GM12878 (cell line): ENCODE data around the gene LPAR5. TPM values are rescaled to one million over a fixed set of nuclear protein-coding genes. Genes with fewer than 3 reads are reported as not detected.
A peak's percentile ranks its signal among the peaks of the same experiment; 100 is the strongest.

Source experiments
- BCLAF1 ChIP-seq: fragments of 450-650 bp; IDR thresholded peaks from 2 replicates; pipeline ENCODE4 v1.6.1; 2017; ENCODE audit warnings: antibody characterized with exemption, mild to moderate bottlenecking, moderate library complexity
- CHD1 ChIP-seq: IDR thresholded peaks from 2 replicates; pipeline ENCODE4 v1.6.1; 2012; ENCODE audit warnings: low read depth, low read length, improper control_type of control experiment
- EED ChIP-seq: sonication (generic); IDR thresholded peaks from 2 replicates; pipeline ENCODE4 v1.6.1; 2016; ENCODE audit warnings: antibody characterized with exemption, low read depth
- MTA2 ChIP-seq: fragments of 450-650 bp; IDR thresholded peaks from 2 replicates; pipeline ENCODE4 v1.6.1; 2016; ENCODE audit warnings: low read depth, mild to moderate bottlenecking, moderate library complexity
- POLR2AphosphoS2 ChIP-seq: IDR thresholded peaks from 2 replicates; pipeline ENCODE4 v1.6.1; 2011; ENCODE audit warnings: low read depth, mild to moderate bottlenecking, low read length, improper control_type of control experiment, moderate library complexity
- USF2 ChIP-seq: IDR thresholded peaks from 2 replicates; pipeline ENCODE4 v1.6.1; 2011; ENCODE audit warnings: low read depth, low read length, improper control_type of control experiment, borderline replicate concordance
- polyA plus RNA-seq, 11 experiments: library from polyadenylated mRNA; depleted of rRNA in 4 of 11; unstranded in 6 of 11; stranded (reverse) in 5 of 11; fragments of >200 nt; fragmentation: Nextera tagmentation in 4 of 11; fragmentation: Illumina TruSeq in 1 of 11; extraction: Ambion mirVana in 4 of 11; extraction: Trizol in 1 of 11; gene quantifications; 1 replicate in 1 of 11; 2 replicates in 10 of 11; pipeline versions ENCODE4 v1.2.1 to v1.2.3, GENCODE V29; 2011 to 2016; ENCODE audit warnings: inconsistent platforms in 2 of 11, missing spikeins in 2 of 11, low read depth in 1 of 11
- total RNA-seq, 4 experiments: library from RNA; depleted of rRNA in 3 of 4; stranded (reverse); fragments of >200 nt in 3 of 4; fragmentation: Illumina TruSeq in 1 of 4; extraction: Trizol in 1 of 4; gene quantifications; 2 replicates each; pipeline versions ENCODE4 v1.2.1 to v1.2.3, GENCODE V29; 2013 to 2021

LPAR5 gene
- total and polyA plus RNA-seq, 10 of the 15 experiments (the other 5 are each of a cell fraction or from before 2014, with no cell fraction given): 1.3 to 7.9 (median 5.3) TPM

GRCh38 chr12:6605421-6606330, 30.1 kb downstream of the LPAR5 start (continued):
- TF ChIP-seq USF2 (no peak), EED (0 out of 2 replicates have a peak, but pooled peaks have one; percentile 9), POLR2AphosphoS2 (no peak), CHD1 (no peak), BCLAF1 (no peak), MTA2 (0 out of 2 replicates have a peak, but pooled peaks have one; percentile 3)
